Epithelial cell of proximal tubule (primary cell): ENCODE measurements around the gene AFMID. TPM values are rescaled to one million over a fixed set of nuclear protein-coding genes. Genes with fewer than 3 reads are reported as not detected.

Experiments
- DNase-seq: peaks from one replicate; pipeline ENCODE4 v3.0.0-alpha.2; 2011; ENCODE audit warnings: low read depth
- H3K4me3 ChIP-seq: 2 replicates; pipeline ENCODE4 v1.5.1; 2011; ENCODE audit warnings: low read depth, mild to moderate bottlenecking, low read length
- total RNA-seq: library from RNA; depleted of rRNA; stranded (reverse); fragments of >200 nt; gene quantifications from 2 replicates; pipeline ENCODE4 v1.2.3, GENCODE V29; 2015
- TF ChIP-seq, protein P1 (sequence below): conservative IDR thresholded peaks from 2 replicates; pipeline ENCODE4 v1.5.1; 2012; ENCODE audit warnings: low read depth, mild to moderate bottlenecking, low read length

AFMID gene
- total RNA-seq, 1 donor from 2014 or later = 47.2 TPM

DNA sequence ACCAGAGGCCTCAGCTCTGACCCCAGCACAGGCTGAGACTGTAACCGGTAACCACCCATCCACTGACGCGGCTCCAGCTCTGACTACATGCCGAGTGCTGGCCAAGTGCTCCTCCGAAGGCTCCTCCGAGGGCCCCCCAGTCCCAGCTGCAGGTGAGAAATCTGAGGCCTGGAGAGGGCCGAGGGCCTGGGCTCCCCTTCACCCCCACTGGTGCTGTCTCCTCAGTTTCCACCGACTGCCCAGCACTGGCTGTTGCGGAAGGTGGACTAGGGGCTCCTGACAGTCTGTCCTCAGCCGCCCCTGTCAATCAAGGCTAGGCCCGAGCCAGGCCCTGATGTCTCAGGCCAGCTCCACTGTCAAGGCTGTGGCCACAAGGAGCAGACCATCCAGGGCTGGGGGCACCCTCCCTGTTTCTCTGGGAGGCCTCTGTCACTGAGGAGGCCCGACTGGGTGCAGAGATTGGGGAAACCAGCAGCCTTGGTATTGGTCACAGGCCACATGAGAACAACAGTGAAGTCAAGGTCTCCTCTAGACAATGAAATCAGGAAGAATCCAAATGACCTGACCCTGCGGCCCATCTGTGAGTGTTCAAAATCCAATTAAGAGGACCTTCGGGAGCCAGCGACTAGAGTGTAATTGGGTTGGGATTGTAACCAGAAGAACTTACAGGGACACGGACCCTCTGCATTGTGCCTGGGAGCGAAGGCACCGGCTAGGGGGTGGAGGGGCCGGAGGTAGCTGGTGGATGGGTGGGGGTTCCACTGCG, 49.4 kb downstream of the AFMID start:
- TF ChIP-seq, protein P1, sequence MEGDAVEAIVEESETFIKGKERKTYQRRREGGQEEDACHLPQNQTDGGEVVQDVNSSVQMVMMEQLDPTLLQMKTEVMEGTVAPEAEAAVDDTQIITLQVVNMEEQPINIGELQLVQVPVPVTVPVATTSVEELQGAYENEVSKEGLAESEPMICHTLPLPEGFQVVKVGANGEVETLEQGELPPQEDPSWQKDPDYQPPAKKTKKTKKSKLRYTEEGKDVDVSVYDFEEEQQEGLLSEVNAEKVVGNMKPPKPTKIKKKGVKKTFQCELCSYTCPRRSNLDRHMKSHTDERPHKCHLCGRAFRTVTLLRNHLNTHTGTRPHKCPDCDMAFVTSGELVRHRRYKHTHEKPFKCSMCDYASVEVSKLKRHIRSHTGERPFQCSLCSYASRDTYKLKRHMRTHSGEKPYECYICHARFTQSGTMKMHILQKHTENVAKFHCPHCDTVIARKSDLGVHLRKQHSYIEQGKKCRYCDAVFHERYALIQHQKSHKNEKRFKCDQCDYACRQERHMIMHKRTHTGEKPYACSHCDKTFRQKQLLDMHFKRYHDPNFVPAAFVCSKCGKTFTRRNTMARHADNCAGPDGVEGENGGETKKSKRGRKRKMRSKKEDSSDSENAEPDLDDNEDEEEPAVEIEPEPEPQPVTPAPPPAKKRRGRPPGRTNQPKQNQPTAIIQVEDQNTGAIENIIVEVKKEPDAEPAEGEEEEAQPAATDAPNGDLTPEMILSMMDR = no peak
- no peak overlapping the region for H3K4me3 ChIP-seq
- no peak for DNase-seq

DNA sequence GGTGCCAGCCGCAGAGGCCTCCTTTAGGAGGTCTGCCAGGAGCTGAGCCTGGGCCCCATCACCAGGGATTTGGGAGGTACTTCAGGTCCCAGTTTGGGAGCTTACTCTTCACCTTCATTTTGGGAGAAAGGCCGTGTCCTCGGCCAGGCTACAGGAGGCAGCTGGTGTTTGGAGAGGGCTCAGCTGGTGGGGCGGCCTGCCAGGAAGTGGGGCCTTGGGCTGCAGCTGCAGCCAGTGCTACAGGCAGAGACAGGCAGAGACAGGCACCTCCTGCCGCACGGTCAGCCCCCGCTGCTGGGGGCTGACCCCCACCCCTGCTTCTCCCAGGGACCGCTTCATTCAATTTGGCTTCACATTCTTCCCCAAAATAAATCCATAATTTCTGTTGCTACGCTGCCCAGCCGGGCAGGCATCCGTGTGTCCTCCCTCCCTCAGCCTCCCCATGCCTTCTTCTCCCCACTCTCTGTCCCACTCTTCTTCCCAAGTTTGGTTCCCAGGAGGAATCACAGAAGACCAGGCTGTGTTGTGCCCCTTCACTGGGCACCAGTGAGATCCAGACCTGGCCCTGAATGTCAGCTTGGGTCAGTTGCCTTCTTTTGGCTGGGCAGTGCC, 50.3 kb downstream of the AFMID start:
- TF ChIP-seq, protein P1 = no peak
- H3K4me3 ChIP-seq = no peak overlapping the region
- DNase-seq = no peak

DNA sequence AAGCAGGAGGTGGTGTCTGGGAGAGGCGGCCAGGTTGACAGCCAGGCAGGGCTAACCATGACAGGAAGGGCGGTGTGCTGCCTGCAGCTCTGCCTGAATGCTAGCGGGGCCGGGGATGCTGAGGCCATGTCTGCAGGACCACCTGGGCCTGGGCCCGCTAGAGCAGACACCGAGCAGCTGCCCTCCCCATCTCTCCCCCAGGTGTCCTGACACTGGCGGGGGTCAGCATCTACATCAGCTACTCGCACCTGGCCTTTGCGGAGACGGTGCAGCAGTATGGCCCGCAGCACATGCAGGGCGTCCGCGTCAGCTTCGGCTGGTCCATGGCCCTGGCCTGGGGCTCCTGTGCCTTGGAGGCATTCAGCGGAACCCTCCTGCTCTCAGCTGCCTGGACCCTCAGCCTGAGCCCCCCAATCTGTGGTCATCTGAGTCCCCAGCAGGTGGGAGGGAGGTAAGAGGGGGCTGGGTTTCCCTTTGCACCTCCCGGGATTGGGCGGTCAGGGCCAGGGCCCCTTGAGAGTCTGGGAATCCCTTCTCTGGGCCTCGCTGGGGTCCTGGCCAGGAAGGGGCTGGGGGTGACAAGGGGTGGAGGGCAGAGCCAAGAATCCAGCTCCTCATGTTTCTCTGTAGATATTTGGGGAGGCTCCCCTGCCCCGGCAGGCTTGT, 51.8 kb downstream of the AFMID start:
- no peak for DNase-seq
- TF ChIP-seq, protein P1 = no peak

DNA sequence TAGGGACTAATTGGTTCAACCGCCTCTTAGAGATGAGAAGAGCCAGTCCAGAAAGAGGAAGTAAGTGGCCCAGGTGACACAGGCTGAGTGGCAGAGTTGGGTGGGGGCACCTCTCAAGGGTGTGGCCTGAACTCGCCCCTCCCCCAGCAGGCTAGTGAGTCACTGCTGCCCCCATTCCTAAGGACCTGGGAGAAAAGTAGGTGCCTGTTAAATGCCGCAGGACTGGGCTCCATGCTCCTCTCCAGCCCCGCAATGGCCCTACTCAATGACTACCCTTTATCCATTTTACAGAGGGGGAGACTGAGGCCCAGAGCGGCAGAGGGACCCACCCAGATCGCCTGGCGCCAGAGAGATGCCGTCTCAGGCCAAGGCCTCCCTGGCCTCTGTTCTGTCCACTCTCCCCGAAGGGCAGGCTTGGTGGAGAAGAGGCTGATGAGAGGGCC, 52.3 kb downstream of the AFMID start:
- TF ChIP-seq, protein P1 = no peak
- no peak for DNase-seq
- H3K4me3 ChIP-seq = no peak overlapping the region

More for the DNA sequence above, 51.8 kb downstream of the AFMID start:
- no peak overlapping the region for H3K4me3 ChIP-seq

DNA sequence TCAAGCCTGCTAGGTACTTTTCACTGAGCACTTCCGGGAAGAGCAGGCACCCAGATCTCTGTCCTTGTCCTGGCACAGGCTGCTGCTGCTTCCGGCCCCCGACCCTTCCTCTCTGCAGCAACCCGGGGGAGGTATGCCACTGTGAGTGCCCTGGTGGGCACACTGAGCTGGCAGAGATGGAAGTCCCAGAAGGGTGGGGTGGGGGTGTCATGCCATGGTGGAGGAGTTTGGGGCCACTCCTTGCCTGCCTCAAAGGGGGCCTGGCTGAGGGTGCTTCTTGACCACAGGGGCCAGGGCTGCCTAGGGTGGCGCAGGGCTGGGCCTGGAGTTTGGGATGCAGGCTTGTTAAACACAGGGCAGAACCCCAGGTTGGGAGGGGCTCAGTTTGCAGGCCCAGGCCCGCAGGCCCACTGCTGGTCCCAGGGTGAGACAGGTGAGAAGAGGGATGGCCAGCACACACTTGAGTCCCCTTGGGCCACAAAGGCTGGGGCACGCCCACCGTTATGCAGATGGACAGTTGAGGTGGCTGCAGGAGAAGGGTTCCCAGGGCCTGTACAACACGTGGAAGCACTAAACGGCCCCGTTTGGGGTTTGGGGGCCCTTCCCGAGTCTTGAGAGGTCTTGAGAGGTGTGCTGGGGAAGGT, 53.0 kb downstream of the AFMID start:
- no peak overlapping the region for H3K4me3 ChIP-seq
- TF ChIP-seq, protein P1 = no peak
- DNase-seq = no peak

DNA sequence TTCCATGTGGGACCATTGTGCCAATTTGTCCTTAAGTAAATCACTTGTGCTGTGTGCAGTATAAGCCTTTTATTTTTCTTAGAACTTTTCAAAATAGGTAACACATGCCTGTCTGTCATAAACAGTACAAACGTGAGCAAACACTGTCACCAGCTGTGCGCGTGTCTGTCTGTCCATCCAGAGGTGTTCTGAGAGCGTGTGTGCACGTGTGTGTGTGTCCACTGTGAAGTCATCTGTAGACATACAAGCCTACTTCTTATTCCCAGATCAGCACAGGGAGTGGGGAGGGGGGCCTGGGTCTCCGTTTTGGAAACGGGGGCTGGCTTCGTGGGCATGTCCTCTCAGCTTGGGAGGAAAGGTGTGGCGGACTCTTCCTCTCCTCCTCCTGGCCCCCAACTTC, 53.7 kb downstream of the AFMID start:
- H3K4me3 ChIP-seq = no peak overlapping the region
- no peak for DNase-seq
- TF ChIP-seq, protein P1 = no peak
